ENCODE results near the gene PCGF6.

- TF ChIP-seq, protein P1, sequence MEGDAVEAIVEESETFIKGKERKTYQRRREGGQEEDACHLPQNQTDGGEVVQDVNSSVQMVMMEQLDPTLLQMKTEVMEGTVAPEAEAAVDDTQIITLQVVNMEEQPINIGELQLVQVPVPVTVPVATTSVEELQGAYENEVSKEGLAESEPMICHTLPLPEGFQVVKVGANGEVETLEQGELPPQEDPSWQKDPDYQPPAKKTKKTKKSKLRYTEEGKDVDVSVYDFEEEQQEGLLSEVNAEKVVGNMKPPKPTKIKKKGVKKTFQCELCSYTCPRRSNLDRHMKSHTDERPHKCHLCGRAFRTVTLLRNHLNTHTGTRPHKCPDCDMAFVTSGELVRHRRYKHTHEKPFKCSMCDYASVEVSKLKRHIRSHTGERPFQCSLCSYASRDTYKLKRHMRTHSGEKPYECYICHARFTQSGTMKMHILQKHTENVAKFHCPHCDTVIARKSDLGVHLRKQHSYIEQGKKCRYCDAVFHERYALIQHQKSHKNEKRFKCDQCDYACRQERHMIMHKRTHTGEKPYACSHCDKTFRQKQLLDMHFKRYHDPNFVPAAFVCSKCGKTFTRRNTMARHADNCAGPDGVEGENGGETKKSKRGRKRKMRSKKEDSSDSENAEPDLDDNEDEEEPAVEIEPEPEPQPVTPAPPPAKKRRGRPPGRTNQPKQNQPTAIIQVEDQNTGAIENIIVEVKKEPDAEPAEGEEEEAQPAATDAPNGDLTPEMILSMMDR (IDR thresholded peaks at IDR 0.05) = no peak
- TF ChIP-seq POLR2A (IDR thresholded peaks at IDR 0.05) = no peak
Observed at GRCh38 chr10:103282961-103283360, 68.0 kb downstream of the PCGF6 start.

Measured in body of pancreas (tissue), 4 donors.